ENCODE data around the gene ADORA1.

Gene ADORA1

DNA sequence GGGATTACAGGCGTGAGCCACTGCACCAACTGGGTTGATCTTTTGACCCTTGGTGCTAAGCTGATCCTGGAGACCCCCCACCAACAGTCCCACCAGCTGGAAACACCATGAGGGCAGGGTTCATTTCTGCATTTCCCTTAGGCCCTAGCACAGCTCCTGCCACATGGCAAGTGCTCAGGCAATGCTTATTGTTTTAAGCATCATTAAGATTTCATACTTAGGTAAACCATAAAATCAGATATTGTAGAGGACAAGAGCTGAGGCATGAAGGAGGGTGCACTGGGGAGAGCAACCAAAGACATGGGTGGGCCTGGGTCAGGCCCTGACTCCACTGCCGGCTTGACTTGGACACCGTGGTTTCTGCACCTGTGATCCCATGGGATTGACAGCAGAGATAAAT is 84.3 kb downstream of the ADORA1 start:
- DNase-seq: no peak
- intact Hi-C loops (cut with DNase I): no loop called here

DNA sequence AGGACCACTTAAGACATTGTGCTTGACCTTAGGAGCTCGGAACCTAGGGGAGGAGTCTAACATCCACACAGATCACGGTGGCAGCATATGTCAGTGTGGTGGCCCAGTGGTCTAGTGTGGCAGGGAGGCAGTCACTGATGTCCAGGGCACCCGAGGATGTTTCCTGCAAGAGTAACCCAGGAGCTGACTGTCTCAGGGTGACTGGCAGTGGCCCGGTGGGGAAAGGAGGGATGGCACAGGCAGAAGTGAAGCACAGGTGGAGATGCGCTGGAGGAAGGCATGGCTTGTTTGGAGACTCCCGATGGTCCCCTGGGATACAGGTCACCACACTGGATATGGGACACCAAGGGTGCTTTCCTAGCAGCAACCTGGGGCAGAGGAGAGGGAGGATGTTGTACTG is 85.6 kb downstream of the ADORA1 start:
- intact Hi-C loops (cut with DNase I): no loop called here
- DNase-seq: no peak

DNA sequence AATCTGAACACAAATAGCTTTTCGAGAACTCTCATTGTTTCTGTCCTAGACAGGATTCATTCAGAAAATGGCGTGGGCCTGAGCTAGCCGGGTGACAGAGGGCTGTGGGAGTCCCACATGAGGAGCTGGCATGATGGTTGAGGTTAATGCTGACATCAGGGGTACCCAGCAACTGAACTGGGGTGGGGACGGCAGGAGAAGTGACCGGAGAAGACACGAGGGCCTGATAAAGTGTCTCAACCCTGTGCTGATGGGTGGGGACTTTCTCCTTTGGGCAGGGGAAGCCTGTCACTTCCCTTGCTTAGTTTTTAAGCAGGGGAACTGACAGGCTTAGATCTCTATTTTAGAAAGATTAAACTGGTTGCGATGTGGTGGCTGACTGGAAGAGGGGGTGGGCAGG is 87.3 kb downstream of the ADORA1 start:
- peak in 2 of 42 donors; percentile 13 to 14 for DNase-seq
- intact Hi-C loops (cut with DNase I): loop anchor here (5.0 kb wide), 2 partner anchors 42 to 43 kb away; no protein-coding TSS in a partner anchor

DNA sequence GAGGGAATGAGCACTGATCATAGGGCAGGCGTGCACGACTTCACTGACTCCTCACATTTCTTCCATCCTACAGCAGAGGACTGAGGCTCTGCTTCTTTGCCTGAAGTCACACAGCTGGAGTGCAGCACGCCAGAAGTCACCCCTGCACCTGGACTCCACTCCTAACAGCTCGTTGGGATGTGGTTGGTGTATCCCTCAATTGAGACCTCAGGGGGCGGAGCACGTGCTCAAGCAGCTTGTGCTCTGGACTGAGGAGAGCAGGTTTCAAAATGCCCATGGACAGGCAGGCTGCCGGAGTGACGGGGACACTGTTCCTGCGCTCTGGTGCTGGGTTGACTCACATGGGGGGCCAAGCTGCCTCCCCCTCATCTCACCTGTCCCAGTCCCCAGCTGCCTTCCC is 88.0 kb downstream of the ADORA1 start:
- intact Hi-C loops (cut with DNase I): loop anchor here (5.0 kb wide), 2 partner anchors 42 to 43 kb away; no protein-coding TSS in a partner anchor
- peak in 1 of 42 donors; percentile 21 for DNase-seq

DNA sequence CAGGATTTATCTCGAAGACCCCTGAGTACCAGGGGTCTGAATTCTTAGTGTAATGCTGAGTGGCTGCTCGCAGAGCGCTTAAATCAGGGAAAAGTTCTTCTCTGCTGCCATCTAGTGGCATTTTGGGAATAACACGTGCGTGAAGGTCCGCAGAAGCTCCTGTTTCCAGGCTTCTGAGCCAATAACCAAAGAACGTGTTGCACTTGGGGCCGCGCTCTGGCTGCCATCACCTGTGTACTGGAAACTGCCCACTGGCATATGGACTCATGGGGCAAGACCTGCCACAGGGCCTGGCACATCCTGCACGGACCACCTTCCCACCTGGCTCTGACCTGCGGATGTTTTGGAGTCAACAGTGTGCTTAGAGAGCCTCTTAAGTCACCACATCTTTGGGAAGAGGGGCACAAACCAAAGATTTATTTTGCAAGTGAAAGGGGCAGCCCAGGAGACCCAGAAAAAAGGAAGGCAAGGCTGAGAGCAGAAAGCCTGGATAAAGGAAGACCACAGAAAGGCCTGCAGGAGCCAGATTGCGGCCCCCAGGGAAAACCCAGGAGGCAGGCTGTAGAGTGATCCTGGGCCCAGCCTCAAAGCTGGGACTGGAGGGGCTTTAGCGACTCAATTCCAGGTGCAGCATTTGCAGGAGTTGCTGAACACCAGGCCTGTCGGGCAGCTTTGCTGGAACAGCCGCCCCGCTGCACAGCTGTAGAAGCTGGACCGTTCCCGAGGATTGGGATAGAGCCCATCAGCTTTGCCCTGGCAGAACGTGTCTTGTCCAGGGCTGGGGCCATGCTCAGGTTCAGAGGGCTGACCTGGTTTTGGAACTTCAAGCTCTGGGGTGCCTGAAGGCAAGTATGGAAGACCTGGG is 89.0 kb downstream of the ADORA1 start:
- DNase-seq: peak in 41 of 42 donors; percentile 18 to 89 (median 70)
- intact Hi-C loops (cut with DNase I): loop anchor here (2.0 to 5.0 kb wide), 4 partner anchors 41 to 178 kb away; no protein-coding TSS in a partner anchor

Data from head of caudate nucleus (tissue), 42 donors.